ENCODE measurements around the gene ENDOV.

GRCh38 chr17:80485846-80486245 is 70.9 kb downstream of the ENDOV start:
- TF ChIP-seq POLR2A (IDR thresholded peaks at IDR 0.05) (no peak), CTCF (IDR thresholded peaks at IDR 0.05) (no peak), EP300 (IDR thresholded peaks at IDR 0.05) (no peak)

Measured in ovary (tissue), 3 donors.